Skin of body (tissue), 2 donors: ENCODE data around the gene FNDC4. TPM values are rescaled to one million over a fixed set of nuclear protein-coding genes. Genes with fewer than 3 reads are reported as not detected.

Experiments
- small RNA-seq: library from RNA; depleted of rRNA; stranded (forward); fragments of <200 nt; gene quantifications from one replicate; pipeline ENCODE3, GENCODE V24; 2014; ENCODE audit warnings: low replicate concordance
- total RNA-seq: library from RNA; depleted of rRNA; stranded (reverse); fragments of >200 nt; gene quantifications from one replicate; pipeline ENCODE4 v1.2.3, GENCODE V29; 2014

Gene FNDC4
- total RNA-seq, 1 donor from 2014 or later = 10.6 TPM

Small RNAs within 50 kb of the gene (small RNA-seq; reads per million reads assigned to genes)
- gene RNU6-986P = not detected

Other genes starting within 250 kb of the FNDC4 start
- gene SLC30A3, start 232.2 kb downstream of the FNDC4 start, total RNA-seq = 0.10 TPM
- gene DNAJC5G, start 219.8 kb downstream of the FNDC4 start, total RNA-seq = not detected
- gene TRIM54, start 212.8 kb downstream of the FNDC4 start, total RNA-seq = 6.0 TPM
- 0.30 TPM for gene UCN, start 186.8 kb downstream of the FNDC4 start, total RNA-seq
- gene MPV17, start 172.1 kb downstream of the FNDC4 start, total RNA-seq = 34.9 TPM
- 32.5 TPM for gene GTF3C2, start 138.4 kb downstream of the FNDC4 start, total RNA-seq
- 23.5 TPM for gene EIF2B4, start 124.9 kb downstream of the FNDC4 start, total RNA-seq
- 53.7 TPM for gene SNX17, start 124.6 kb downstream of the FNDC4 start, total RNA-seq
- 5.1 TPM for gene ZNF513, start 114.5 kb downstream of the FNDC4 start, total RNA-seq
- 33.1 TPM for gene PPM1G, start 85.6 kb downstream of the FNDC4 start, total RNA-seq
- gene NRBP1, start 66.6 kb downstream of the FNDC4 start, total RNA-seq = 70.4 TPM
- gene KRTCAP3, start 52.8 kb downstream of the FNDC4 start, total RNA-seq = 2.5 TPM
- gene IFT172, start 5.5 kb downstream of the FNDC4 start, total RNA-seq = 25.9 TPM
- gene GCKR, start 1.6 kb upstream of the FNDC4 start, total RNA-seq = 0.49 TPM
- gene ZNF512, start 87.8 kb upstream of the FNDC4 start, total RNA-seq = 24.7 TPM
- 6.3 TPM for gene CCDC121, start 133.8 kb upstream of the FNDC4 start, total RNA-seq
- gene GPN1, start 133.8 kb upstream of the FNDC4 start, total RNA-seq = 22.9 TPM
- gene SUPT7L, start 168.4 kb upstream of the FNDC4 start, total RNA-seq = 17.8 TPM
- gene SLC4A1AP, start 168.7 kb upstream of the FNDC4 start, total RNA-seq = 17.4 TPM